Measurements from ENCODE around the gene CFAP299.
"Not testable (repeated sequence)": the region's sequence is repeated elsewhere in the genome, so short reads cannot be mapped to it uniquely, and the experiment has no call there.

The CFAP299 gene

DNA sequence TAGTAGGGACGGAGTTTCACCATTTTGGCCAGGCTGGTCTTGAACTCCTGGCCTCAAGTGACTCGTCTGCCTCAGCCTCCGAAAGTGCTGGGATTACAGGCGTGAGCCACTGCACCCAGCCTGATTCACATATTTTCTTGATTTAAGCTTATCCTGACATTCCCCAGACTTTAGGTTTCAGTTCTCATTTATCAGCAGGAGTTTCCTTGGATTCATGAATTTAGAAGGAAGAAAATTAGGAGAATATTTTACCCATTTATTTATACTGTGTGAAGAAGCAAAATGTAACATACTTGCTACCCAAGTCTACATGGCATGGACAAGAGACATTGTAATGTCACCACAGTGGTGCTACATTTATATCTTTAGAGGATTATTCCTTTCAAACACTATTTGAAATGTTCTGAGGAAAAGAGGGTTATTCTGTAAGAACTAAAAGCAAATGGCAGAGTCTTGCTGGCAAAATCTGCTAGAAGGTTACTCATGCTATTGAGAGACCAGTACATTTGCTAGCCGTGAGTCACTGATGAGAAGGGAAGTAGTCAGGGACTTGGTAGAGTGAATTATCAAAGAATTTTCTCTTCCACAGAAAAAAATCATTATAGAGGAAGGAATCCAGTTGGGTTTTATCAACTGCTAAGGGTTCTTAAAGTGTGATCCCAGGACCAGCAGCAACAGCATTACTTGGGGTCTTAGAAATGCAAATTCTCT lies 26.1 kb upstream of the CFAP299 start:
- peak; percentile 90 for DNase-seq (ENCODE audit: low read depth)
- TF ChIP-seq, protein P1, sequence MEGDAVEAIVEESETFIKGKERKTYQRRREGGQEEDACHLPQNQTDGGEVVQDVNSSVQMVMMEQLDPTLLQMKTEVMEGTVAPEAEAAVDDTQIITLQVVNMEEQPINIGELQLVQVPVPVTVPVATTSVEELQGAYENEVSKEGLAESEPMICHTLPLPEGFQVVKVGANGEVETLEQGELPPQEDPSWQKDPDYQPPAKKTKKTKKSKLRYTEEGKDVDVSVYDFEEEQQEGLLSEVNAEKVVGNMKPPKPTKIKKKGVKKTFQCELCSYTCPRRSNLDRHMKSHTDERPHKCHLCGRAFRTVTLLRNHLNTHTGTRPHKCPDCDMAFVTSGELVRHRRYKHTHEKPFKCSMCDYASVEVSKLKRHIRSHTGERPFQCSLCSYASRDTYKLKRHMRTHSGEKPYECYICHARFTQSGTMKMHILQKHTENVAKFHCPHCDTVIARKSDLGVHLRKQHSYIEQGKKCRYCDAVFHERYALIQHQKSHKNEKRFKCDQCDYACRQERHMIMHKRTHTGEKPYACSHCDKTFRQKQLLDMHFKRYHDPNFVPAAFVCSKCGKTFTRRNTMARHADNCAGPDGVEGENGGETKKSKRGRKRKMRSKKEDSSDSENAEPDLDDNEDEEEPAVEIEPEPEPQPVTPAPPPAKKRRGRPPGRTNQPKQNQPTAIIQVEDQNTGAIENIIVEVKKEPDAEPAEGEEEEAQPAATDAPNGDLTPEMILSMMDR (conservative IDR thresholded peaks at IDR 0.05; ENCODE audit: low read length): no peak
- no peak overlapping the region for H3K4me3 ChIP-seq (ENCODE audit: low read length)

DNA sequence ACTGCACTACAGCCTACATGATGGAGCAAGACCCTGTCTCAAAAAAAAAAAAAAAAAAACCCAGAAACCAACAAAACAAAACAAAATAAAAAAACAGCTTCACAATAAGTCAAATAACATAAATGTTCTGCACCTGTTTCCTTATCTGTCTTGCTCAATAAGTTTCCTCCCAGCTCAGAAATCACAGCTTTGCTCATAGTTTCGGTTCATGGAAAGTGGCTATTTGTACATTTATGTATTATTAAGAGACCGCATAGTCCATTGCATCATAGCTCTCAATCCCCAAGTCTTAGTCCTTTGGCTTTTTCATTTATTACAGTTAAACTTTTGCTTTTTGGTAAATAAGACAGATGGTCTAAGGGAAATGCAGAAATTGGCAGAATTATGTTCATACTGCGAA lies 24.4 kb upstream of the CFAP299 start:
- H3K4me3 ChIP-seq (ENCODE audit: low read length): no peak overlapping the region
- no peak for DNase-seq (ENCODE audit: low read depth)
- TF ChIP-seq, protein P1 (conservative IDR thresholded peaks at IDR 0.05; ENCODE audit: low read length): no peak

DNA sequence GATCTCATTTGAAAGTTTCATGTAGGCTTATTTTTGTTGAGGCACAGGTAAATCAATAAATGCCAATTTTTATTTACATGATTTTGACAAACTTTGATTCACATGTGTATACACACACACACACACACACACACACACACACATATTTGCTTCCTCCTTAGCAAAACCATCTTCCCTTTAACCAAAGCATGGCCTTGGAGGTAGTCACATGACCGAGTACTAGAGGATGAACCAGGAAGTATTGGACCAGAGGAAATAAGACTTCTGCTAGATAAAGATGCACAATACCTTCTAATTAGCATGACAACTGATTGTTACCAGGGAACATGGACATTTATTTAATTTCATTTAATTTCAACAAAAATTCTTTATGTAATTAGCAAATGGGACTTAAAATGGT lies 23.4 kb upstream of the CFAP299 start:
- no peak for DNase-seq (ENCODE audit: low read depth)
- TF ChIP-seq, protein P1 (conservative IDR thresholded peaks at IDR 0.05; ENCODE audit: low read length): no peak
- H3K4me3 ChIP-seq (ENCODE audit: low read length): no peak overlapping the region

DNA sequence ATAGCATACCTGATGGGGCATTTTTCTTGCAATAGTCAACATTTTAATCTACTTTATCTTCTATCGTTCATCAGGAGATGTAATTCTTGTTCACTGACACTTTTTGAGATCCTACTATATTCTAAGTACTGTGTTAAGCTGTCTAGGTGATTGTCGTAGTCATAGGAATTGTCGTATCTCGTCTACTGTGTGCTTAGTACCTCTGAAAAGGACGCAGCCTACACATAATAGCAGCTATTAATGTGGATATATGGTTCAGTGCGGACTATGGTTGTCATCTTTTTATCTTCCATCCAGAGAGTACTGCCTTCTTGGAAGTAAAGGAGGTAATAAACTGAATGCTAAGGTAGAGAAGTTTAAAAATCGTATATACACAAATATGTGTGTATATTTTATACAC lies 21.9 kb upstream of the CFAP299 start:
- TF ChIP-seq, protein P1 (conservative IDR thresholded peaks at IDR 0.05; ENCODE audit: low read length): no peak
- H3K4me3 ChIP-seq (ENCODE audit: low read length): no peak overlapping the region
- DNase-seq (ENCODE audit: low read depth): no peak

DNA sequence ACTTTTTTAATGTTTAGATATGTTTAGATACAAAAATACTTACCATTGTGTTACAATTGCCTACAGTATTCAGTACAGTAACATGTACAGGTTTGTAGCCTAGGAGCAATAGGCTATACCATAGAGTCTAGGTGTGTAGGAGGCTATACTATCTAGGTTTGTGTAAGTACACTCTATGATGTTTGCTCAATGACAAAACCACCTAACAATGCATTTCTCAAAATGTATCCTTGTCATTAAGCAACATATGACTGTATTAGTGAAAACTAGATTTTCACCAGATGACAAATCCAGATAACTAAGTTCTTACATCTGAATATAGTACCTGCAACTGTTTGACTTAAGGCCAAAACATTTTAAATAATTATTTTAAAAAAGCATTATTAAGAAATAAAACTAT lies 19.7 kb upstream of the CFAP299 start:
- DNase-seq (ENCODE audit: low read depth); H3K4me3 ChIP-seq (ENCODE audit: low read length): not testable (repeated sequence)

DNA sequence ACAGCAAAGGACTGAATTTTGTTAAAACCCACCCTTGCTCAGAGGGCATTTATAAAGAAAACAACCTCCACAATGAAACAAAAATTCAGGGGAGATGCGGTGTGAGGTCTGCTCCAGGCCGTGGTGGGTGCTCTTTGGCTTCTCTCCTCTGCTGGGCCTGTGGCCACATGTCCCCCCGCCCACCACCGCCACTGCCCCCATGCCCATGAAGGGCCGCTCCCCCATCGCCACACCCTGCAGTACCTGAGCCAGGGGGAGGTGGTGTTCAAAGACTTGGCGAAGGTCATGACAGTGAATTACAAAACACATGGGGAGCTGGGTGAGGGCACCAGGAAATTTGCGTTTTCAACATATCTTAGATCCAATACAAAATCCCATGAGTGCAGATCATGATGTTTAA lies 14.2 kb upstream of the CFAP299 start:
- H3K4me3 ChIP-seq (ENCODE audit: low read length): no peak overlapping the region
- no peak for DNase-seq (ENCODE audit: low read depth)
- TF ChIP-seq, protein P1 (conservative IDR thresholded peaks at IDR 0.05; ENCODE audit: low read length): no peak

DNA sequence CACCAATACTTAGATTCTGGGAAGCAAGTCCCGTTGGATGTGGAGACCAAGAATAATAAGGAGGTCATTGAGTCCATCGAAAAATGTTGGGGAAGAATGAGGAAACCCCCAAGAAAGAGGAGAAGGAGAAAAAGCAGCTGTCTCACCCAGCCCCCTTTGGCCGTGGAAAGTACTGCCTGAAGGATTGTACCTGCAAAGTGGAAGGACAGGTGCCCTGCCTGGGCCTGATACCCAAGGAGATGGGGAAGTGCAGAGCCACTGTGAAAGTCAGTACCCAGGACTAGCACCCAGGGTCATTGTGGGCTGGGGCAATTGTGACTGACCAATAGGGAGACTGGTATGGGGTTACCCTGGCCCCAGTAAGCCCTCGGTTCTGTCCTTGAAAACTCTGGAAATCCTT lies 13.8 kb upstream of the CFAP299 start:
- no peak overlapping the region for H3K4me3 ChIP-seq (ENCODE audit: low read length)
- TF ChIP-seq, protein P1 (conservative IDR thresholded peaks at IDR 0.05; ENCODE audit: low read length): no peak
- no peak for DNase-seq (ENCODE audit: low read depth)
